Measurements from ENCODE around the gene BAZ2B.
"Not testable (repeated sequence)": the region's sequence is repeated elsewhere in the genome, so short reads cannot be mapped to it uniquely, and the experiment has no call there.

BAZ2B gene, protein sequence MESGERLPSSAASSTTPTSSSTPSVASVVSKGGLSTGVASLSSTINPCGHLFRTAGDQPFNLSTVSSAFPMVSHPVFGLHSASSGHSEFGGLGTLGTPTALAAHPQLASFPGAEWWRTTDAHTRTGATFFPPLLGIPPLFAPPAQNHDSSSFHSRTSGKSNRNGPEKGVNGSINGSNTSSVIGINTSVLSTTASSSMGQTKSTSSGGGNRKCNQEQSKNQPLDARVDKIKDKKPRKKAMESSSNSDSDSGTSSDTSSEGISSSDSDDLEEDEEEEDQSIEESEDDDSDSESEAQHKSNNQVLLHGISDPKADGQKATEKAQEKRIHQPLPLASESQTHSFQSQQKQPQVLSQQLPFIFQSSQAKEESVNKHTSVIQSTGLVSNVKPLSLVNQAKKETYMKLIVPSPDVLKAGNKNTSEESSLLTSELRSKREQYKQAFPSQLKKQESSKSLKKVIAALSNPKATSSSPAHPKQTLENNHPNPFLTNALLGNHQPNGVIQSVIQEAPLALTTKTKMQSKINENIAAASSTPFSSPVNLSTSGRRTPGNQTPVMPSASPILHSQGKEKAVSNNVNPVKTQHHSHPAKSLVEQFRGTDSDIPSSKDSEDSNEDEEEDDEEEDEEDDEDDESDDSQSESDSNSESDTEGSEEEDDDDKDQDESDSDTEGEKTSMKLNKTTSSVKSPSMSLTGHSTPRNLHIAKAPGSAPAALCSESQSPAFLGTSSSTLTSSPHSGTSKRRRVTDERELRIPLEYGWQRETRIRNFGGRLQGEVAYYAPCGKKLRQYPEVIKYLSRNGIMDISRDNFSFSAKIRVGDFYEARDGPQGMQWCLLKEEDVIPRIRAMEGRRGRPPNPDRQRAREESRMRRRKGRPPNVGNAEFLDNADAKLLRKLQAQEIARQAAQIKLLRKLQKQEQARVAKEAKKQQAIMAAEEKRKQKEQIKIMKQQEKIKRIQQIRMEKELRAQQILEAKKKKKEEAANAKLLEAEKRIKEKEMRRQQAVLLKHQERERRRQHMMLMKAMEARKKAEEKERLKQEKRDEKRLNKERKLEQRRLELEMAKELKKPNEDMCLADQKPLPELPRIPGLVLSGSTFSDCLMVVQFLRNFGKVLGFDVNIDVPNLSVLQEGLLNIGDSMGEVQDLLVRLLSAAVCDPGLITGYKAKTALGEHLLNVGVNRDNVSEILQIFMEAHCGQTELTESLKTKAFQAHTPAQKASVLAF (N-terminal part only)

DNA sequence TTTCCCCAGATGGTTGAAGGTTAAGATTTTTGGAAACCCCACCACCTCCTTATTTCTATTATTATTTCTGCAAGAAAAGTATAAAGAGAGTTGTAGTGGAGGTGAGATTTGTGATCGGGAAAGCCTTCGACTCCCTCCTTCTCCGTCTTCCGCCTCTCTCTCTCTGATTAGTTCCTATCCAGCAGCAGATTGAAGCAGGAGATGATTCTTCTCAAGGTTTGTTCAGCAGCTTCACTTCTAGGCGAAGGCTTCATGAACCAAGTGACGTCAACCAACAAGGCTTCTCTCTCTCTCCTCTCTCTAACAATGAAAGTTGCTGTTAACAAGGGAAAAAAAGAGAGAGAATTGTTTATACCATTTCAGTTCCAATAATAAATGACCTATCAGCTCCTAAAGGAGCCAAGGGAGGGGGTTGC is at the start of gene BAZ2B:
Gene BAZ2B, minus strand, starts transcription at position 263 of the 416 bp plus-strand sequence. CDS start 137,829 bp downstream, outside the sequence.
- DNase-seq (ENCODE audit: extremely low read depth in 1 of 2, low read depth in 1 of 2) = no peak

DNA sequence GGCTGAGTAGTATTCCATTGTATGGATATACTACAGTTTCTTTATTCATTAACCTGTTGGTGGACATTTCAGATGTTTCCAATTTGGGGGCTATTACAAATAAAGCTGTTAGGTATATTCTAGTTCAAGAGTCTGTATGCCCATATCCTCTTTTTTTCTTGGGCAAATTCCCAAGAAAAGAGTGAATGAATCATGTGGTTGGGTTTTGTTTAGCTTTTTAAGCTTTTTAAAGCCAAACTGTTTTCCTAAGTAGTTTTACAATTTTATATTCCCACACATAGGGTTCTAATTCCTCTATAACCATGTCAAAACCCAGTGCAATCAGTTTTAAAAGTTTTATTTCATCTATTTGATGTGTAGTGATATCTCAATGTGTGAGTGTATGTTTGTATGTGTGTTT is 44.9 kb upstream of the BAZ2B start:
- no peak for DNase-seq (ENCODE audit: extremely low read depth in 1 of 2, low read depth in 1 of 2)

DNA sequence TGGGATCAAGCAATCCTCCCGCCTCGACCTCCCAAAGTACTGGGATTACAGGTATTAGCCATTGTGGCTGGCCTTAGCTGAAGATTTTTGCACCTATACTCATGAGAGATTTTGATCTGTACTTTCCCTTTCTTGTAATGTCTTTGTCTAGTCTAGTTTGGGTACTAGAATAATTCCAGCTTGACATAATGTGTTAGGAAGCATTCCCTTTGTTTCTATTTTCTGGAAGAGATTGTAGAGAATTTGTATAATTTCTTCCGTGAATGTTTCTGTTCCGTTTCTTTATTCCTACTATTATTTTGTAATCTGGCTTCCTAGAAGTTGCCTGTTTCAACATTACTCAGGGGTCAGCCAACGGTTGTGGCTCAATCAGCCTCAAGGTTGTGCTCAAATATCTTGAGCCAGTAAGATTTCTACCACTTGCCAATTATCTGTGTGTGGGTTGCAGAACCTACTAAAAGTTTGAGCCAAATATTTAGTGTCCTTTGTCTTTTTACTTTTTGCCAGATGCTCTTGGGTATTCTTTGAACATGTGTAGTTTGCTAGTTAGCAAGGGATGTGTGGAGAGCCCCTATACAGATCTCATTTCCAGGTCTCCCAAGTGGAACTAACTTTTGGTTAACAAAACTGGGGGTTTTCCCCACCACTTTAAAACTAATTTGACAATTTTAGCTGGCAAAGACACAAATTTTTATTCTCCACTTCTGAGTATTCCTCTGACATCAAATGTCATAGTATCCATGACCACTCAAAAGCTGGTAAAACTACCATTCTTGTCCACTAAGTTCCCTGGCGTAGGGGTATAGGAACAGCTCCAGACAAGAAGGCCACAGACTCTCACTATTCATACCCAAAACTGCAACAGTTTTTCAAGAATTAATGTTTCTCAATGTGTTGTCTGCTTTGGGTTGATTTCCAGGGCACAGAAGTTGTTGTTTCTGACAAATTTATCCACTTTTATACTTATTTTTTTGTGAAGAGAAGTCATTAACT is 42.8 kb upstream of the BAZ2B start:
- DNase-seq (ENCODE audit: extremely low read depth in 1 of 2, low read depth in 1 of 2) = no peak

DNA sequence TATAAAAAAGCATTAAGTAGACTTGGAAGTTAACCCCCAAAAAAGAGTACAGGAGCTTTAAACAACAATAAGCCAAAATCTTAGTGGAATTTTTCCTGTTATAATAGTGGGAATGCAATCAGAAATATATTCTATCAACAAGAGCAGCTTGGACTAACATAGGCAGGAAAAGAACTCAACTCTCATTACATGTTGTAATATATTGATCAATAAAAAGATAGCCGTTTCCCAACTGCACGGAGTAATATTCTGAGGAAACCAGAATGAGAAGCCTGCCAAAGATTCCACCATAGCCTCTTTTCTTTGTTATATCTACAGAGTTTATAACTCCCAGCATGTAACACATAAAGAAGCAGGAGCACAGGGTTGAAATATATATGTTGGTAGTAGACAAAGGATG is 37.6 kb upstream of the BAZ2B start:
- no peak for DNase-seq (ENCODE audit: extremely low read depth in 1 of 2, low read depth in 1 of 2)

DNA sequence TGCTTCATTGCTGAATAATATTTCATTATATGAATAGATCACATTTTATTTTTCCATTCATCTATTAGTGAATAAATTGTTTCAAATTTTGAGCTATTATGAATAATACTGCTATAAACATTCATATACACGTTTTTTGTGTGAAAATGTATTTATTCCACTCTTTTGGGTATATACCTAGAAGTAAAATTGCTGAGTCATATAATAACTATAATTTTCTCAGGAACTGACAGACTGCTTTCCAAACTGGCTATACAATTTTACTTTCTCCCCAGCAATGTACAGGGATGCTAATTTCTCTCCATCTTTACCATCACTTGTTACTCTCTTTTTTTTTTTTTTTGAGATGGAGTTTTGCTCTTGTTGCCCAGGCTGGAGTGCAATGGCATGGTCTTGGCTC is 35.5 kb upstream of the BAZ2B start:
- DNase-seq (ENCODE audit: extremely low read depth in 1 of 2, low read depth in 1 of 2) = no peak

DNA sequence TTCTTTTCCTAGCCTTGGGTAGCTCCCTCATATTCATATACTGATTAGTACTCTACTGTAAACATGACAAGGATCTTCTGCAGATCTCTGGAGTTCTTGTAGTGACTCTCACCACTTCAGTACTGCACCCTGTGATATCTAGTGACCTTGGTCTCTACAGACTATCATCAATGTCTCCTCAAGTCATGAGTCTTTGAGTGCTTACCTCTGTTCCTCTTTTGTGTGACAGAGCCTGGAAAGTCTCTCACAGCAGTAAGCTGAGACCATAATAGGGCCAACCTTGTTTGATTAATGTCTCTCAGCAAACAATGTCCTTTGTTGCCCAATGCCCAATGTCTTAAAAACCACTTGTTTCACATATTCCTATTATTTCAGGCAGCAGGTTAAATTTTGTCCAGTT is 34.2 kb upstream of the BAZ2B start:
- no peak for DNase-seq (ENCODE audit: extremely low read depth in 1 of 2, low read depth in 1 of 2)

DNA sequence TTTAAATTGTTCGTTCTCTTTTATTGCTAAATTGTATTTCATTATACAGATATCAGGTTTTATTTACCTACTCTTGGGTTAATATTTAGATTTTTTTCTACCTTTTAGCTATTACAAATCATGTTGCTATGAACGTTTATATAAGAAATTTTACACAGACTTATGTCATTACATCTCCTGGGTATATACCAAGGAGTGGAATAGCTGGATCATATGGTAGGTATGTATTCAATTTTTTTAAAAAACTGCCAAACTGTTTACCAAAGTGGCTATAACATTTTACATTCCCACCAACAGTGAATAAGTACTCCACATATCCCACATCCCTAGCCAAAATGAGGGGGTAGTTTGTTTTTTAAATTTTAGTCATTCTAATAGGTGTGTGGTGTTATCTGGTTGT is 32.3 kb upstream of the BAZ2B start:
- DNase-seq (ENCODE audit: extremely low read depth in 1 of 2, low read depth in 1 of 2) = no peak

DNA sequence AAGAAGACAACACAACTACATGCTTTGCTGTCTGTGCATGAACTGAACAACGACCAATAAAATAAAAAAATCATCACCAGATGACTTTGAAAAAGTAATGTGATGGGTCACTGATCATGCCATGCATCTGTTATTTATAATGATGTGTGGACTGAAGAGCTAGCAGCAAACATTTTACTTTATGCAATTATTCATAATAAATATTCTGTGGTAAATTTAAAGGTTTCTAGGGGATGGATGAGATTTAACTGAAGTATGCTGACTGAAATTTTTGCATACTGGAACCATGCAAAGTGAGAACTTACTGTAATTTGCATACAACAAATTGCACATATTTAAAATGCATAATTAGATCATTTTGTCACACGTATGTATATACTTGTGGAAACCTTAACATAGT is 31.3 kb upstream of the BAZ2B start:
- DNase-seq (ENCODE audit: extremely low read depth in 1 of 2, low read depth in 1 of 2) = no peak

DNA sequence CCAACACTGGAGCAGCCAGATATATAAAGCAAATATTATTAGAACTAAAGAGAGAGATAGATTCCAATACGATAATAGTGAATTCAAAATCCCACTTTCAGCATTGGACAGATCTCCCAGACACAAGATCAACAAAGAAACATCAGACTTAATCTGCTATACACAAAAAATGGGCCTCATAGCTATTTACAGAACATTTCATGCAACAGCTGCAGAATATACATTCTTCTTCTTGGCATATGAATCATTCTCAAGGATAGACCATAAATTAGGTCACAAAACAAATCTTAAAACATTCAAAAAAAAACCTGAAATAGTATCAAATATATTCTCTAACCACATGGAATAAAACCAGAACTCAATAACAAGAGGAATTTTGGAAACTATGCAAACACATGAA is 23.8 kb upstream of the BAZ2B start:
- DNase-seq (ENCODE audit: extremely low read depth in 1 of 2, low read depth in 1 of 2) = no peak

DNA sequence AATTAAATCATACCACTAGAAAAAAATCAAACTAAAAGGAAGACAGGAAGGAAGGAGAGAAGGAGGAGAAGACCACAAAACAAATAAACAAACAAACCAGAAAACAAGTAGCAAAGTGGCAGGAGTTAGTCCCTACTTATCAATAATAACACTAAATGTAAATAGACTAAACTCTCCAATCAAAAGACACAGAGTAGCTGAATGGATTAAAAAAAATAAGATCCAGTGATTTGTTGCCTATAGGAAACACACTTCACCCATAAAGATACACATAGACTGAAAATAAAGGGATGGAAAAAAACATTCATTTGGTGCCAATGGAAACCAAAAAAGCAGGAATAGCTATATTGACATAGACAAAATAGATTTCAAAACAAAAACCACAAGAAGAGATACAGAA is 23.4 kb upstream of the BAZ2B start:
- no peak for DNase-seq (ENCODE audit: extremely low read depth in 1 of 2, low read depth in 1 of 2)

DNA sequence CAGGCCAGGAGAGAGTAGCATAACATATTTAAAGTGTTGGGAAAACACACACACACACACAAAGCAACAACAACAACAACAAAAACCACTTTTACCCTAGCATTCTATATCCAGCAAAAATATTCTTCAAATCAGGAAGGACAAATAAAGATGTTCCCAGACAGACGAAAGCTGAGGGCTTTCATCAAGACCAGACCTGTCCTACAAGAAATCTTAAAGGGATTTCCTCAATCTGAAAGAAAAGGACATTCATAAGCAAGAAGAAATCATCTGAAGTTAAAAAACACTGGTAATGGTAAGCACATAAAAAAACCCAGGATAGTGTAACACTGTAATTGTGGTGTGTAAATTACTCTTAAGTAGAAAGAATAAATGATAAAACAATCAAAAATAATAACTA is 22.7 kb upstream of the BAZ2B start:
- no peak for DNase-seq (ENCODE audit: extremely low read depth in 1 of 2, low read depth in 1 of 2)

DNA sequence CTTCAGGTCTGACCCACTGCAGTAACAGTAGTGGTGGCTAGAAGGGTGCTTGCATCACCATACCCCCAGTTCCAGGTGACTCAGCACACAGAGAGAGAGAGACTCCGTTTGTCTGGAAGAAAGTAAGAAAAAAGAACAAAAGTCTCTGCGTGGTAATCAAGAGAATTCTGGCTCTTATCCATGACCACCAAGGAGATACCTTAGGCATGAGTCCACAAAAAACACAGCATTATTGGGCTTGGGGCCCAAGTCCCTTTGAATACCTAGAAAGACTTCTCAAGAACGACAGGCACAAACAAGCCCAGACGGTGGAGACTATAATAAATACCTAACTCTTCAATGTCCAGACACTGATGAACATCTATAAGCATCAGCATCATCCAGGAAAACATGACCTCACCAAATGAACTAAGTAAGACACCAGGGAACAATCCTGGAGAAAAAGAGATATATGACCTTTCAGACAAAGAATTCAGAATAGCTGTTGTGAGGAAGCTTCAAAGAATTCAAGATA is 21.7 kb upstream of the BAZ2B start:
- DNase-seq (ENCODE audit: extremely low read depth in 1 of 2, low read depth in 1 of 2) = no peak

DNA sequence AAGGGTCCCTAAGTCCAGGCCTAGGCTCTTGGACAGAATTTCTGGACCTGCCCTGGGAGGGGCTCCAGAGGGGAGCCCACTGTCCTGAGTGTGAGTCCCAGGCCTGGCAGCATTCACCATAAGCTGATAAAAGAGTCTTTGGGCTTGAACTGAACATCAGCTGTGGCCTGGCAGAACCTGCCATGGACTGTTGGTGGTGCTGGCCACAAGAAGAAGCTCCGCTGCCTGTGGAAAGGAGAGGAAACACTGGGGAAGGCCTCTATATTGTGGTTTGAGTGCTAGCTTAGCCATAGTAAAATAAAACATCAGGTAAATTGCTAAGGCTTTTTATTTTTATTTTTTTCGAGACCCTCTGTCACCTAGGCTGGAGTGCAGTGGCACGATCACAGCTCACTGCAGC is 20.9 kb upstream of the BAZ2B start:
- DNase-seq (ENCODE audit: extremely low read depth in 1 of 2, low read depth in 1 of 2) = no peak

DNA sequence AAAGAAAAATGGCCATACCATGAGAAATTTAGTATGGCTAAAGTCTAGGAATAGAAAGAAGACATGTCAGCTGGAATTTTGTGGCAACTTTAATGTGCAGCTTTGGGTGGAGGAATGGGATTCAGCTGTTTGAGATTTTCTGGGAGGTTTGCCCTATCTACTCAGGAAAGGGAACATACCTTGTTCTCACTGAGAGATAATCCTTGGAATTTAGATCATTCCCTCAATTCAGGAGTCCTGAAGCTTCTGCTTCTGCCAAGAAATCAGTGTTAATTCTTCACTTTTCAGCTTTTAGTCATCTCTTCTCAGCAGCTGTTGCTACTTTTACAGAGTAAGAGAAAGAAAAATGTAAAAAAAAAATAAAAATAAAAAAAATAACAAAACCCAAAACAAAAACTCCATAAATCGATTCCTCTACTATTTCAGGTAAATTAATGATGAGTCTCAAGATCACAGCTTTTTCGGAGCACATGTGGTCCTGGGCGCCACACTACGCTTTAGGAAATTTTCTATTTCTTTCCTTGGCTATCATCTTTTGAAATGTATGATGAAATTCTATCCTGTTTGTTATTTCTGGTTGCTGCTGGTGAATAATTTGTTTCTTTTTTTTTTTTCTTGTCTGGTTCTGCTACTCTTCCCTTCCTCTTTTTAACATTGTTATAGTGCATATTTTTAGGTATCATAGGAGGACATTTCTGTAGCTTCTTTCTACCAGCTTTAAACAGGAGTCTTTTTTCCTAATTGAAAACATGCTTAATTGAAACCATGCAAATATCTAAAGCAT is 18.9 kb upstream of the BAZ2B start:
- DNase-seq (ENCODE audit: extremely low read depth in 1 of 2, low read depth in 1 of 2) = no peak

DNA sequence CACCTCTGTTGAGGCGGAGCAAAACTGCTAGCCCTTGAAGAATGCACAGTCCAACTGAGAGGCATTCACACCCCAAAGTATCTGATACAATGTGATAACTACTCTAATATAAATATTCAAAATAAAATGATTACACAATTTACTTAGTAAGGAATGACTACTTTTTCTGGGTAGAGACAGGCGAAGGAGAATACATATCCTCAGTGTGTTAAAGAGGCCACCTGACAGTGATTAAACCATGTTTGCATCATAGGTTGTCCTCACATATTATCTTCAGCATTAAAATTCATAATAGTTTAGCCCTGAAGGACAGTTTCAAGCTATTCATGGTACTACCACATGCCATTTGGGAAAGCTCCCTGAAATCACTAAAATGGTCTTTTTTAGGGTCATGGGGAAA is 16.9 kb upstream of the BAZ2B start:
- DNase-seq (ENCODE audit: extremely low read depth in 1 of 2, low read depth in 1 of 2) = no peak

DNA sequence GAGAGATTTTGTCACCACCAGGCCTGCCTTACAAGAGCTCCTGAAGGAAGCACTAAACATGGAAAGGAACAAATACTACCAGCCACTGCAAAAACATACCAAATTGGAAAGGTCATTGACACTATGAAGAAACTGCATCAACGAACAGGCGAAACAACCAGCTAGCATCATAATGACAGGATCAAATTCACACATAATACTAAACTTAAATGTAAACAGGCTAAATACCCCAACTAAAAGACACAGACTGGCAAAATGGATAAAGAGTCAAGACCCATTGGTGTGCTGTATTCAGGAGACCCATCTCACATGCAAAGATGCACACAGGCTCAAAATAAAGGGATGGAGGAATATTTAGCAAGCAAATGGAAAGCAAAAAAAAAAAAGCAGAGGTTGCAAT is 9.3 kb upstream of the BAZ2B start:
- DNase-seq (ENCODE audit: extremely low read depth in 1 of 2, low read depth in 1 of 2) = not testable (repeated sequence)

DNA sequence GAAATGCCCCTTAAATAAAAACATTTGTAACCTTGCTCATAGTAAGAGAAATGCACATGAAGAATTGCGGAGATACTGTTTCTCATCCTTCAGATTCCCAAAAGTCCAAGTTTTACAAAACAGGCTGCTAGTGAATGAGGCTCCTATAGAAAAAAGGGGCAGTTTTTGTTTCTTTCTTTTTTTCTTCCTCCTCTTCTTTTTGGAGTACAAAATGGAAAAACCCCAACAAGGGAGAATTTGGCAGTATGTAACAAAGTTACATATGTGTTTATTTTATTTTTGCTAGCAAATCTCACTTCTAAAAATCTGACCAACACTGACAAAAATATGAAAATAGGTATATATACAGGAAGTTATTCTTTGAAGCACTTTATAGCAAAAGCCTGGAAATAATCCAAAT is 7.1 kb upstream of the BAZ2B start:
- no peak for DNase-seq (ENCODE audit: extremely low read depth in 1 of 2, low read depth in 1 of 2)

DNA sequence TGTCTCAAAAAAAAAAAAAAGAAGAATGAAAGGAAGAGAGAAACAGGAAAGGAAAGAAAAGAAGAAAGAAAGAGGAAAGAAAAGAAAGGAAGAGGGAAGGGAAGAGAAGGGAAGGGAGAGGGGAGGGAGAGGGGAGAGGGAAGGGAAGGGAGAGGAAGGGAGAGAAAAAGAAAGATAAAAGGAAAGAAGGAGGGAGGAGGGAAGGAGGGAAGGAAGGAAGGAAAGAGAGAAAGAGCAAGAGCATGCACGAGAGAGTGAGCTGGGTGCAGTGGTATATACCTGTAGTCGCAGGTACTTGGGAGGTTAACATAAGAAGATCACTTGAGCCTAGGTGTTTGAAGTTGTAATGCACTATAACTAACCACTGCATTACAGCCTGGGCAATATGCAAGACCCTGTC is 6.6 kb upstream of the BAZ2B start:
- DNase-seq (ENCODE audit: extremely low read depth in 1 of 2, low read depth in 1 of 2) = no peak

DNA sequence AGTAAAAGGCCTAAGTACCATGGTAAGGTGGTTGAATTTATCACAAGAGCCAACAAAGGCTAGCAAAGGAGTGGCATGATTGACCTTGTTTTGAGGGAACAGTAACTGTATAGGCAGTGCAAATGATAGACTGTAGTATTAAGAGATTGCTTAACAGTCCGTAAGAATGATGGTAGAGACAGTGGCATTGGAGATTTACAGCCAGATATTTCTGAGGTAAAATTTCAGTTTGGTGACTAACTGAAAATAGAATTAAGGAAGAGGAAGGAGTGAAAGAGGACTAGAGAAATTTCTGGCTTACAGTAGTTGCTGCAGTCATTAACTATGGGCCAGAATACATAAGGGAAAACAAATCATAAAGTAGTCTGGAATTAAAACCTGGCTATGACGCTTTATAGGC is 4.4 kb upstream of the BAZ2B start:
- DNase-seq (ENCODE audit: extremely low read depth in 1 of 2, low read depth in 1 of 2) = no peak
